OCI-LY1 (cell line): ENCODE data around the gene DYNLL1.

ENCODE experiments used
- H2AFZ ChIP-seq: fragments of 200-600 bp; sonication (generic), shearing (Covaris generic); 2 replicates; pipeline ENCODE4 v1.6.0; 2014; ENCODE audit warnings: antibody characterized with exemption, mild to moderate bottlenecking, low read length
- H3F3A ChIP-seq: fragments of 200-600 bp; sonication (generic), shearing (Covaris generic); 2 replicates; pipeline ENCODE4 v1.6.0; 2014; ENCODE audit warnings: mild to moderate bottlenecking, antibody characterized with exemption, low read length, moderate library complexity; ENCODE audit not compliant: insufficient read depth
- H3K27ac ChIP-seq: fragments of 200-600 bp; sonication (generic); 2 replicates; pipeline ENCODE4 v1.5.1; 2014; ENCODE audit warnings: low read length, mixed run types, mild to moderate bottlenecking, low read depth; ENCODE audit not compliant: poor library complexity, severe bottlenecking
- H3K27me3 ChIP-seq: fragments of 200-600 bp; sonication (generic); 2 replicates; pipeline ENCODE4 v1.6.0; 2014; ENCODE audit warnings: antibody characterized with exemption, mild to moderate bottlenecking, low read length, moderate library complexity; ENCODE audit not compliant: insufficient read depth
- H3K36me3 ChIP-seq: fragments of 200-600 bp; sonication (generic); 2 replicates; pipeline ENCODE4 v1.6.1; 2014; ENCODE audit warnings: mild to moderate bottlenecking, antibody characterized with exemption, low read length, moderate library complexity, mixed read lengths; ENCODE audit not compliant: insufficient read depth
- H3K4me1 ChIP-seq: fragments of 200-600 bp; sonication (generic); 2 replicates; pipeline ENCODE4 v1.5.1; 2014; ENCODE audit warnings: mild to moderate bottlenecking, low read length, moderate library complexity; ENCODE audit not compliant: insufficient read depth, severe bottlenecking
- H3K4me2 ChIP-seq: fragments of 200-600 bp; sonication (generic), shearing (Covaris generic); 2 replicates; pipeline ENCODE4 v1.6.1; 2014; ENCODE audit warnings: low read length
- H3K4me3 ChIP-seq: fragments of 200-600 bp; sonication (generic); 2 replicates; pipeline ENCODE4 v1.5.1; 2014; ENCODE audit warnings: low read length, low read depth, mild to moderate bottlenecking, mixed read lengths; ENCODE audit not compliant: poor library complexity, severe bottlenecking
- H3K79me2 ChIP-seq: fragments of 200-600 bp; shearing (Covaris generic); 2 replicates; pipeline ENCODE4 v1.6.1; 2016; ENCODE audit warnings: mixed run types, low read length, mixed read lengths; ENCODE audit not compliant: insufficient read depth
- H3K9ac ChIP-seq: fragments of 200-600 bp; sonication (generic), shearing (Covaris generic); 2 replicates; pipeline ENCODE4 v1.6.1; 2014; ENCODE audit warnings: mild to moderate bottlenecking, low read length, mixed read lengths
- H3K9me2 ChIP-seq: fragments of 200-600 bp; sonication (generic), shearing (Covaris generic); 2 replicates; pipeline ENCODE4 v1.6.1; 2014; ENCODE audit warnings: low read depth, mild to moderate bottlenecking, low read length, mixed read lengths
- H3K9me3 ChIP-seq: fragments of 200-600 bp; shearing (Covaris generic); 2 replicates; pipeline ENCODE4 v1.6.1; 2014; ENCODE audit warnings: low read length, mixed read lengths
- H4K20me1 ChIP-seq: fragments of 200-600 bp; sonication (generic), shearing (Covaris generic); 2 replicates; pipeline ENCODE4 v1.6.0; 2016; ENCODE audit warnings: mild to moderate bottlenecking, low read length; ENCODE audit not compliant: insufficient read depth
- EZH2 ChIP-seq: fragments of 200-600 bp; sonication (generic), shearing (Covaris generic); IDR thresholded peaks from 2 replicates; pipeline ENCODE4 v1.8.0; 2017; ENCODE audit warnings: borderline replicate concordance, mixed run types, mild to moderate bottlenecking, antibody characterized with exemption, low read length, moderate library complexity, mixed read lengths
- TF ChIP-seq, protein P1 (sequence below): fragments of 200-600 bp; sonication (generic), shearing (Covaris generic); IDR thresholded peaks from 2 replicates; pipeline ENCODE4 v1.5.1; 2017; ENCODE audit warnings: mild to moderate bottlenecking, antibody characterized with exemption, low read length, moderate library complexity, mixed read lengths

Gene DYNLL1

DNA sequence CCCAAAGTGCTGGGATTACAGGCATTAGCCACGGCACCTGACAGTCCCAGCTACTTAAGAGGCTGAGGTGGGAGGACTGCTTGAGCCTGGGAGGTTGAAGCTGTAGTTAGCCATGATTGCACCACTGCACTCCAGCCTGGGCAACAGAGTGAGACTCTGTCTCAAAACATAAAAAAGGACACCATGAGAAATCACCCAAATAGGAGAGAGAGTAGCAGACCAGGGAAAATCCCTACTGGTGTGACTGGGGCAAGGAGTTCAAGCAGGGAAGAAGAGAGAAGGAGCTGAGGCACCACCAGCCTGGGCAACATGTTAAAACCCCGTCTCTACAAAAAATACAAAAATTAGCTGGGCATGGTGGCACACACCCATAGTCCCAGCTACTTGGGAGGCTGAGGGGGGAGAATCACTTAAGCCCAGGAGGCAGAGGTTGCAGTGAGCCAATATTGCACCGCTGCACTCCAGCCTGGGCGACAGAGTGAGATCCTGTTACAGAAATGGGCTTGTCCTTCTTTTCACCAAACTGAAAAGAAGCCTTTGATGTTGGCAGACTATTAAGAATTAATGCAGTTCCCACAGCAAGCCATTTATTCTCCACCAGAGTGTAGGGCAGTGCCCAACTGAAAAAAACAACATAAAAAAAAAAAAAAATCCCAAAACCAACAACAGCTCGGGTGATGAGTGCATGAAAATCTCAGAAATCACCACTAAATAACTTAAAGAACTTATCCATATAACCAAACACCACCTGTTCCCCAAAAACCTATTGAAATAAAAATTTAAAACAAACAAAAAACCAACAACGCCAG lies 21.9 kb upstream of the DYNLL1 start:
- no peak overlapping the region for H3K4me2 ChIP-seq
- TF ChIP-seq, protein P1, sequence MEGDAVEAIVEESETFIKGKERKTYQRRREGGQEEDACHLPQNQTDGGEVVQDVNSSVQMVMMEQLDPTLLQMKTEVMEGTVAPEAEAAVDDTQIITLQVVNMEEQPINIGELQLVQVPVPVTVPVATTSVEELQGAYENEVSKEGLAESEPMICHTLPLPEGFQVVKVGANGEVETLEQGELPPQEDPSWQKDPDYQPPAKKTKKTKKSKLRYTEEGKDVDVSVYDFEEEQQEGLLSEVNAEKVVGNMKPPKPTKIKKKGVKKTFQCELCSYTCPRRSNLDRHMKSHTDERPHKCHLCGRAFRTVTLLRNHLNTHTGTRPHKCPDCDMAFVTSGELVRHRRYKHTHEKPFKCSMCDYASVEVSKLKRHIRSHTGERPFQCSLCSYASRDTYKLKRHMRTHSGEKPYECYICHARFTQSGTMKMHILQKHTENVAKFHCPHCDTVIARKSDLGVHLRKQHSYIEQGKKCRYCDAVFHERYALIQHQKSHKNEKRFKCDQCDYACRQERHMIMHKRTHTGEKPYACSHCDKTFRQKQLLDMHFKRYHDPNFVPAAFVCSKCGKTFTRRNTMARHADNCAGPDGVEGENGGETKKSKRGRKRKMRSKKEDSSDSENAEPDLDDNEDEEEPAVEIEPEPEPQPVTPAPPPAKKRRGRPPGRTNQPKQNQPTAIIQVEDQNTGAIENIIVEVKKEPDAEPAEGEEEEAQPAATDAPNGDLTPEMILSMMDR = no peak
- TF ChIP-seq EZH2 = no peak
- no peaks in the 10 kb centered on the region for H3F3A ChIP-seq
- H3K9me3 ChIP-seq = no peaks in the 10 kb centered on the region
- peaks cover under 1% of the 10 kb centered on the region for H3K79me2 ChIP-seq
- no peak overlapping the region for H3K9ac ChIP-seq
- no peaks in the 10 kb centered on the region for H3K27me3 ChIP-seq
- no peak overlapping the region for H2AFZ ChIP-seq
- peak overlapping the region; percentile 33 for H3K27ac ChIP-seq
- H3K4me1 ChIP-seq = peaks cover 57% of the 10 kb centered on the region
- H3K9me2 ChIP-seq = no peaks in the 10 kb centered on the region
- H3K4me3 ChIP-seq = no peak overlapping the region
- H4K20me1 ChIP-seq = no peaks in the 10 kb centered on the region
- H3K36me3 ChIP-seq = no peaks in the 10 kb centered on the region

GRCh38 chr12:120474616-120474960 lies 21.3 kb upstream of the DYNLL1 start:
- Histone ChIP-seq H3K36me3 (no peaks in the 10 kb centered on the region), H3K4me1 (peaks cover 57% of the 10 kb centered on the region), H4K20me1 (no peaks in the 10 kb centered on the region), H3K9me3 (no peaks in the 10 kb centered on the region), H3K4me3 (no peak overlapping the region), H2AFZ (no peak overlapping the region), H3K79me2 (no peaks in the 10 kb centered on the region; the same call in 1 of the 2 replicates), H3K4me2 (no peak overlapping the region), H3K9me2 (no peaks in the 10 kb centered on the region), H3K9ac (no peak overlapping the region), H3F3A (no peaks in the 10 kb centered on the region), H3K27ac (peak overlapping the region; percentile 33), H3K27me3 (no peaks in the 10 kb centered on the region)
- TF ChIP-seq EZH2 = no peak
- TF ChIP-seq, protein P1 = no peak

DNA sequence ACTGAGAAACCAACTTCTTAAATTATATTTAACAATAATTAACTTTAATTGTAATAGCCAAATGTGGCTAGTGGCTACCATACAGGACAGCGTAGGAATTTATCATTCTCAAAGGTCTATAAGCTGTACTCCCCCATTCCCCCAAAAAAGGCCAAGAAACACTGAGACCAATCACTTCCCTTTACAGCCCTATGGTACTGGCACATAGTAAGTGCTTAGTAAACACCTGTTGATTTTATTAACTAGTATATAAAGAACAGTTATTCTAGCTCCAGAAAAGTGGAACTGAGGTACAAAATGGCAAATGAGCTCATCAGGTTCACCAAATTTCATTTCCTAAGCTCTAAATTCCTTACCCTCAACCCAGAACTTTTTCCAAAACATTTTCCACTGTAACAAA lies 20.3 kb upstream of the DYNLL1 start:
- no peak for TF ChIP-seq EZH2
- TF ChIP-seq, protein P1 = no peak
- Histone ChIP-seq H3F3A (no peaks in the 10 kb centered on the region), H3K9me2 (no peaks in the 10 kb centered on the region), H3K4me3 (no peak overlapping the region), H2AFZ (no peak overlapping the region), H4K20me1 (no peaks in the 10 kb centered on the region), H3K9me3 (no peaks in the 10 kb centered on the region), H3K9ac (no peak overlapping the region), H3K27me3 (no peaks in the 10 kb centered on the region), H3K27ac (peak overlapping the region; percentile 18), H3K36me3 (no peaks in the 10 kb centered on the region), H3K4me1 (peaks cover 51% of the 10 kb centered on the region), H3K4me2 (no peak overlapping the region), H3K79me2 (no peaks in the 10 kb centered on the region; the same call in 1 of the 2 replicates)
